HEK293 (cell line): Measurements from ENCODE around the gene PKDCC.

ENCODE experiments used
- CTCF ChIA-PET: fragments of 350-600 bp; formaldehyde crosslinking; extraction: SDS; loops from one replicate; lab custom pipeline; 2021; ENCODE audit warnings: antibody characterized with exemption; lab: Yijun Ruan, JAX
- POLR2A ChIA-PET: fragments of 300-600 bp; formaldehyde crosslinking; extraction: SDS; loops from one replicate; lab custom pipeline; 2020; ENCODE audit warnings: antibody characterized with exemption, inconsistent platforms; lab: Yijun Ruan, JAX
- H3K27ac ChIP-seq: fragments of 200-500 bp; sonication (Bioruptor generic); 2 replicates; pipeline ENCODE4 v1.5.1; 2014; ENCODE audit warnings: low read depth, low read length, control low read depth, inconsistent platforms; ENCODE audit errors: extremely low read depth
- H3K36me3 ChIP-seq, 2 experiments: fragments of 200-500 bp in 1 of 2; sonication (Bioruptor generic) in 1 of 2; 1 replicate in 1 of 2; 2 replicates in 1 of 2; pipeline ENCODE4 v1.5.1; 2014 to 2017; ENCODE audit warnings: inconsistent platforms in 2 of 2, low read length in 2 of 2; ENCODE audit not compliant: control insufficient read depth in 2 of 2, insufficient read depth in 1 of 2
- H3K4me1 ChIP-seq: fragments of 200-500 bp; sonication (Bioruptor generic); 2 replicates; pipeline ENCODE4 v1.5.1; 2014; ENCODE audit warnings: mild to moderate bottlenecking, low read length, inconsistent platforms; ENCODE audit not compliant: control insufficient read depth, insufficient read depth
- H3K4me3 ChIP-seq: 2 replicates; pipeline ENCODE4 v1.5.1; 2011; ENCODE audit warnings: low read depth, mild to moderate bottlenecking, control low read depth, low read length, moderate library complexity
- H3K9me3 ChIP-seq: fragments of 200-500 bp; sonication (Bioruptor generic); 2 replicates; pipeline ENCODE4 v1.5.1; 2014; ENCODE audit warnings: low read depth, low read length, inconsistent platforms; ENCODE audit not compliant: control insufficient read depth, insufficient read depth
- ATF2 ChIP-seq: fragments of 450-650 bp; formaldehyde crosslinking; IDR thresholded peaks from 2 replicates; pipeline ENCODE4 v1.5.1; 2016; ENCODE audit warnings: missing biosample characterization, missing genetic modification characterization, low read depth
- BCL11A ChIP-seq: fragments of 450-650 bp; formaldehyde crosslinking; IDR thresholded peaks from 2 replicates; pipeline ENCODE4 v1.5.1; 2016; ENCODE audit warnings: low read depth, missing biosample characterization, missing genetic modification characterization
- YY2 ChIP-seq: fragments of 450-650 bp; formaldehyde crosslinking; IDR thresholded peaks from 2 replicates; pipeline ENCODE4 v1.5.1; 2016; ENCODE audit warnings: missing biosample characterization, missing genetic modification characterization
- ZBTB21 ChIP-seq: fragments of 450-650 bp; formaldehyde crosslinking; IDR thresholded peaks from 2 replicates; pipeline ENCODE4 v1.5.1; 2017; ENCODE audit warnings: missing biosample characterization, missing genetic modification characterization
- ZNF140 ChIP-seq: fragments of 450-650 bp; formaldehyde crosslinking; IDR thresholded peaks from 2 replicates; pipeline ENCODE4 v1.5.1; 2016; ENCODE audit warnings: missing biosample characterization, missing genetic modification characterization
- ZNF324 ChIP-seq: fragments of 450-650 bp; formaldehyde crosslinking; IDR thresholded peaks from 2 replicates; pipeline ENCODE4 v1.5.1; 2016; ENCODE audit warnings: missing biosample characterization, missing genetic modification characterization
- ZNF394 ChIP-seq: fragments of 450-650 bp; formaldehyde crosslinking; IDR thresholded peaks from 2 replicates; pipeline ENCODE4 v1.5.1; 2016; ENCODE audit warnings: missing biosample characterization, missing genetic modification characterization, mild to moderate bottlenecking, moderate library complexity, borderline replicate concordance
- ZNF621 ChIP-seq: fragments of 450-650 bp; formaldehyde crosslinking; IDR thresholded peaks from 2 replicates; pipeline ENCODE4 v1.5.1; 2017; ENCODE audit warnings: missing biosample characterization, missing genetic modification characterization
- ZNF692 ChIP-seq: fragments of 450-650 bp; formaldehyde crosslinking; IDR thresholded peaks from 2 replicates; pipeline ENCODE4 v1.5.1; 2016; ENCODE audit warnings: missing biosample characterization, missing genetic modification characterization
- ZNF747 ChIP-seq: fragments of 450-650 bp; formaldehyde crosslinking; IDR thresholded peaks from 2 replicates; pipeline ENCODE4 v1.5.1; 2016; ENCODE audit warnings: missing biosample characterization, missing genetic modification characterization

The PKDCC gene

GRCh38 chr2:41999128-41999480, 48.7 kb upstream of the PKDCC start:
- no peak overlapping the region for H3K4me3 ChIP-seq
- ChIA-PET POLR2A (no interaction called here), CTCF (interaction anchor here (0.7 kb wide), 1 partner anchor 35 kb away, joined by 4 read pairs; no protein-coding TSS in a partner anchor)
- TF ChIP-seq BCL11A (tag by site-specific recombination) = no peak
- TF ChIP-seq ZNF621 (tag by site-specific recombination) = no peak
- no peak for TF ChIP-seq ATF2 (tag by site-specific recombination)
- no peak for TF ChIP-seq ZBTB21 (tag by site-specific recombination)
- TF ChIP-seq, all 188 proteins: peak for 0
- Histone ChIP-seq H3K4me1 (no peaks in the 10 kb centered on the region; the same call in 1 of the 2 replicates), H3K27ac (no peak overlapping the region), H3K9me3 (no peaks in the 10 kb centered on the region), H3K36me3 (no peaks in the 10 kb centered on the region)

- no peaks in the 10 kb centered on the region for H3K9me3 ChIP-seq
- TF ChIP-seq ZNF324 (tag by site-specific recombination) (no peak), YY2 (no peak), ZNF140 (tag by site-specific recombination) (no peak)
- POLR2A ChIA-PET = no interaction called here
- no peak overlapping the region for H3K4me3 ChIP-seq
- no peak overlapping the region for H3K27ac ChIP-seq
- H3K36me3 ChIP-seq = no peaks in the 10 kb centered on the region
- CTCF ChIA-PET = interaction anchor here (0.7 kb wide), 1 partner anchor 35 kb away, joined by 4 read pairs; no protein-coding TSS in a partner anchor
- no peaks in the 10 kb centered on the region; the same call in 1 of the 2 replicates for H3K4me1 ChIP-seq
Observed at GRCh38 chr2:41999592-42000281, 48.1 kb upstream of the PKDCC start.

GRCh38 chr2:42001711-42002201, 46.1 kb upstream of the PKDCC start:
- POLR2A ChIA-PET = no interaction called here
- no peaks in the 10 kb centered on the region for H3K36me3 ChIP-seq
- H3K4me1 ChIP-seq = no peaks in the 10 kb centered on the region; the same call in 1 of the 2 replicates
- H3K4me3 ChIP-seq = no peak overlapping the region
- TF ChIP-seq ZNF394 (tag by site-specific recombination) = no peak
- no peak for TF ChIP-seq ZNF747 (tag by site-specific recombination)
- no peaks in the 10 kb centered on the region for H3K9me3 ChIP-seq
- H3K27ac ChIP-seq = no peak overlapping the region
- CTCF ChIA-PET = interaction anchor here (1.4 kb wide), 1 partner anchor 134 kb away, joined by 4 read pairs; no protein-coding TSS in a partner anchor

- POLR2A ChIA-PET = no interaction called here
- no peak for TF ChIP-seq ZNF692 (tag by site-specific recombination)
- Histone ChIP-seq H3K27ac (no peak overlapping the region), H3K4me3 (no peak overlapping the region), H3K9me3 (no peaks in the 10 kb centered on the region), H3K36me3 (no peaks in the 10 kb centered on the region), H3K4me1 (peaks cover 17% of the 10 kb centered on the region)
- CTCF ChIA-PET = no interaction called here
Observed at GRCh38 chr2:42007551-42007950, 40.3 kb upstream of the PKDCC start.
